HepG2 (cell line): ENCODE results near the gene FARSB. TPM values are rescaled to one million over a fixed set of nuclear protein-coding genes. Genes with fewer than 3 reads are reported as not detected.

ENCODE experiments used
- ARHGAP35 ChIP-seq: sonication (generic); formaldehyde crosslinking; IDR thresholded peaks from 2 replicates; pipeline ENCODE4 v1.9.0; 2022; ENCODE audit warnings: mild to moderate bottlenecking, inconsistent platforms, moderate library complexity, missing genetic modification reagents, borderline replicate concordance
- CREM ChIP-seq, 2 experiments: sonication (generic) in 1 of 2; formaldehyde crosslinking in 1 of 2; IDR thresholded peaks; 2 replicates each; pipeline versions ENCODE4 v1.4.0 to v1.6.1; 2016 to 2020; ENCODE audit warnings: antibody characterized with exemption in 1 of 2, mild to moderate bottlenecking in 1 of 2, missing genetic modification reagents in 1 of 2
- PRDM10 ChIP-seq: sonication (generic); formaldehyde crosslinking; IDR thresholded peaks from 2 replicates; pipeline ENCODE4 v1.4.0; 2020; ENCODE audit warnings: low read depth, missing genetic modification reagents
- RXRB ChIP-seq: IDR thresholded peaks from 2 replicates; pipeline ENCODE4 v1.6.1; 2016; ENCODE audit warnings: borderline replicate concordance, missing genetic modification reagents, missing compliant biosample characterization
- SOX6 ChIP-seq, 2 experiments: fragments of 450-650 bp in 1 of 2; sonication (generic) in 1 of 2; formaldehyde crosslinking in 1 of 2; IDR thresholded peaks; 2 replicates each; pipeline versions ENCODE4 v1.4.0 to v1.6.1; 2017 to 2020; ENCODE audit warnings: antibody characterized with exemption in 1 of 2, mild to moderate bottlenecking in 1 of 2, missing genetic modification reagents in 1 of 2
- ZNF251 ChIP-seq: sonication (generic); formaldehyde crosslinking; IDR thresholded peaks from 2 replicates; pipeline ENCODE4 v1.9.0; 2021; ENCODE audit warnings: mild to moderate bottlenecking, missing genetic modification reagents
- ZNF850 ChIP-seq: sonication (generic); formaldehyde crosslinking; conservative IDR thresholded peaks from 2 replicates; pipeline ENCODE4 v1.9.0; 2021; ENCODE audit warnings: mild to moderate bottlenecking, missing genetic modification reagents
- ZXDC ChIP-seq: sonication (generic); formaldehyde crosslinking; IDR thresholded peaks from 2 replicates; pipeline ENCODE4 v1.5.0; 2020; ENCODE audit warnings: mild to moderate bottlenecking, missing genetic modification reagents
- polyA plus RNA-seq, 8 experiments: library from polyadenylated mRNA; depleted of rRNA in 3 of 8; stranded (reverse) in 7 of 8; unstranded in 1 of 8; fragments of >200 nt; fragmentation: Illumina TruSeq in 4 of 8; extraction: Trizol in 4 of 8; gene quantifications; 2 replicates each; pipeline versions ENCODE4 v1.2.1 to v1.2.3, GENCODE V29; 2011 to 2016; ENCODE audit warnings: low read depth in 4 of 8, missing spikeins in 1 of 8, mixed read lengths in 1 of 8; ENCODE audit not compliant: insufficient read depth in 1 of 8
- total RNA-seq, 5 experiments: library from RNA; depleted of rRNA; stranded (reverse); fragments of >200 nt; fragmentation: Illumina TruSeq; extraction: Trizol; gene quantifications; 2 replicates each; pipeline ENCODE4 v1.2.3, GENCODE V29; 2016; ENCODE audit warnings: low read depth in 1 of 5
- TF ChIP-seq, protein P1 (sequence below): IDR thresholded peaks from 2 replicates; pipeline ENCODE4 v1.6.1; 2016; ENCODE audit warnings: missing biosample characterization, missing genetic modification reagents, low read depth

FARSB gene
- total and polyA plus RNA-seq, 2 of the 13 experiments (the other 11 are each of a cell fraction or from before 2014, with no cell fraction given), result 23.3 to 45.9 TPM

GRCh38 chr2:222686086-222686750 is 30.3 kb upstream of the FARSB start (continued):
- TF ChIP-seq RXRB (CRISPR knock-in tag) (peak; percentile 79), ZNF251 (CRISPR knock-in tag) (no peak), ARHGAP35 (CRISPR knock-in tag) (no peak), ZXDC (CRISPR knock-in tag) (no peak), CREM (IDR thresholded peaks at IDR 0.05) (no peak; the same call in 1 of the 2 replicates), CREM (CRISPR knock-in tag; IDR thresholded peaks at IDR 0.05) (no peak), ZNF850 (CRISPR knock-in tag) (no peak), SOX6 (IDR thresholded peaks at IDR 0.05) (no peak), SOX6 (CRISPR knock-in tag; IDR thresholded peaks at IDR 0.05) (peak; percentile 60), PRDM10 (CRISPR knock-in tag) (peak; percentile 35; the same call in 1 of the 2 replicates)
- TF ChIP-seq, protein P1, sequence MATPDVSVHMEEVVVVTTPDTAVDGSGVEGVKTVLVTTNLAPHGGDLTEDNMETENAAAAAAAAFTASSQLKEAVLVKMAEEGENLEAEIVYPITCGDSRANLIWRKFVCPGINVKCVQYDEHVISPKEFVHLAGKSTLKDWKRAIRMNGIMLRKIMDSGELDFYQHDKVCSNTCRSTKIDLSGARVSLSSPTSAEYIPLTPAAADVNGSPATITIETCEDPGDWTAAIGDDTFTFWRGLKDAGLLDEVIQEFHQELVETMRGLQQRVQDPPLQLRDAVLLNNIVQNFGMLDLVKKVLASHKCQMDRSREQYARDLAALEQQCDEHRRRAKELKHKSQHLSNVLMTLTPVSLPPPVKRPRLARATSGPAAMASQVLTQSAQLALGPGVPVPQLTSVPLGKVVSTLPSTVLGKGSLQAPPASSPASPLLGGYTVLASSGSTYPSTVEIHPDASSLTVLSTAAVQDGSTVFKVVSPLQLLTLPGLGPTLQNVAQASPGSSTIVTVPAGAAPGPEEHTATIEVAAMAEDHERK (CRISPR knock-in tag), result no peak
